HG03108 (cell line): ENCODE measurements around the gene GLRA1.

ENCODE experiments used
- ATAC-seq: cut with Tn5 transposase; IDR thresholded peaks from one replicate; pipeline ENCODE4 v1.9.1; 2021; ENCODE audit warnings: moderate library complexity; ENCODE audit not compliant: unreplicated experiment

The GLRA1 gene

DNA sequence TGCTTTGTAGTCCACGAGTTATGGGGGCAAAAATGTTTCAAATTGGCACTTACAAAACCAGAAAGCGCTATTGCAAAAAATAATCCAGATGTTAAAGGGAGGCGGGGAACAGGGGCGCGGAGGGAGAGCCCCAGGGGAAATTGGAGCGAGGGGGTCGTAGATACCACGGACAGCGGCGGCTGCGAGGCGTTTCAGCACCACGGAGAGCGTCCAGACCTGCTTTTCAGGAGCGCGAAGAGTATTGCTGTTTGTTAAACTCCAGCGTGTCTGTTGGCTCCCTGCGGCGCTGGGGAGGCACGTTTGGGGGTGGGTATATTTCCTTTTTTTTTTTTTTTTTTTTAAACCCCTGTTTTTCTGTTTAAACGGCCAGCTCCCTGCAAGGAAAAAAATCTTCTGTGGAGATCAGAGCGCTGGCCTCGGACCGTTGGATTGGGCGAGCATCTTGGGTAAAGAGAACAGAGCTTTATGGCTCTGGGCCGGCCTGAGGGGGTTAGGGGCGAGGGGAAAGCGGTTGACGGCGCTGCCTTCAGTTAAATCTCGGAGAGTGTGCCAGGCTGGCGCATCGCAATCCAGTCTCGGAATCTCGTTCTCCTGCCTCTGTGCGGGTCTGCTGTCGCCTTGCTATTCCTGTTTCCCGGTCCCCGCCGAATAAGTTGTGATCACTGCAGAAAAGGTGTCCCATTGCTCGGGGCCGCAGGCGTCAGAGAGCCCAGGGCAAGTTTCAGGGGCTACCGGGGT is at the start of gene GLRA1:
Gene GLRA1, minus strand, starts transcription at position 288 of the 738 bp plus-strand sequence. CDS start 302 bp downstream, outside the sequence.
- no peak for ATAC-seq

GRCh38 chr5:151970885-151971284 is 46.2 kb upstream of the GLRA1 start:
- no peak for ATAC-seq

GRCh38 chr5:151967865-151968264 is 43.2 kb upstream of the GLRA1 start:
- ATAC-seq, result no peak

- no peak for ATAC-seq
Observed at GRCh38 chr5:151966046-151966445, 41.4 kb upstream of the GLRA1 start.

- no peak for ATAC-seq
Observed at GRCh38 chr5:151964471-151964870, 39.8 kb upstream of the GLRA1 start.

GRCh38 chr5:151961557-151961956 is 36.9 kb upstream of the GLRA1 start:
- no peak for ATAC-seq

- ATAC-seq, result no peak
Observed at GRCh38 chr5:151958111-151958510, 33.5 kb upstream of the GLRA1 start.

DNA sequence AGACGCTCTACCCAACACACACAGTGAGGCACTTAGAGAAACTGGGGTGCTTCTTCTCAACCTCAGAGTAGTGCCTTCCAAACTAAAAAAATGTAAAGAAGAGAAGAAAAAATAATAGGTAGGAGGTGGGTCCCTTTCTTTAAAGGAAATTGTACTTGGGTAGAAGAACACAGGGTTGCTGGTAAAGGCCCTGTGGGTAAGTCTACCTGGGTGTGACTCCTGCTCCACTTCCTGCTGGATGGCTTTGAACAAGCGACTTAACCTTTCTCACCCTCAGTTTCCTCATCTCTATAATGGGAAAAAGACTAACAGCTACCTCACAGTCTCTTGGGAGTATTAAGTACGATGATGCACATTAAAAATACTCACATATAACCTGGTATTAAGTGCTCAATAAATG is 32.1 kb upstream of the GLRA1 start:
- no peak for ATAC-seq

GRCh38 chr5:151954255-151954654 is 29.6 kb upstream of the GLRA1 start:
- ATAC-seq, result no peak

GRCh38 chr5:151953833-151954232 is 29.2 kb upstream of the GLRA1 start:
- no peak for ATAC-seq

DNA sequence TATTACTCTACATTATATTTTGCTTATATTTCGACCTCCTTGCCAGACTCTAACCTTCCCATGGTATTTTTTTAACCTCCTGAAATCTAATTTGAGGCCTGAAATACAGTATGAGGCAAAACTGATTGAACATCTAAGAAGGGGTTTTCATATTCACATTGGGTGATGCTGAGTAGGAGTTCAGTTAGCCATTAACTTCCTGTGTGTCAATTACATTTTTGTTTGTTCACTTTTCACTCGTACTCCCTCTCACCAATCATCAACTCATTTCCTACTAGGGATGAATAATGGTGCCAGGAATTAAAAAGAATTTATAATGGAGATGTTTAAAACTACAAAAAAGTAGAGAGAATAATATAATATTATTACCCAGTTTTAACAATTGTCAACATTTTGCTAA is 27.6 kb upstream of the GLRA1 start:
- no peak for ATAC-seq

GRCh38 chr5:151950706-151951105 is 26.1 kb upstream of the GLRA1 start:
- ATAC-seq, result no peak

DNA sequence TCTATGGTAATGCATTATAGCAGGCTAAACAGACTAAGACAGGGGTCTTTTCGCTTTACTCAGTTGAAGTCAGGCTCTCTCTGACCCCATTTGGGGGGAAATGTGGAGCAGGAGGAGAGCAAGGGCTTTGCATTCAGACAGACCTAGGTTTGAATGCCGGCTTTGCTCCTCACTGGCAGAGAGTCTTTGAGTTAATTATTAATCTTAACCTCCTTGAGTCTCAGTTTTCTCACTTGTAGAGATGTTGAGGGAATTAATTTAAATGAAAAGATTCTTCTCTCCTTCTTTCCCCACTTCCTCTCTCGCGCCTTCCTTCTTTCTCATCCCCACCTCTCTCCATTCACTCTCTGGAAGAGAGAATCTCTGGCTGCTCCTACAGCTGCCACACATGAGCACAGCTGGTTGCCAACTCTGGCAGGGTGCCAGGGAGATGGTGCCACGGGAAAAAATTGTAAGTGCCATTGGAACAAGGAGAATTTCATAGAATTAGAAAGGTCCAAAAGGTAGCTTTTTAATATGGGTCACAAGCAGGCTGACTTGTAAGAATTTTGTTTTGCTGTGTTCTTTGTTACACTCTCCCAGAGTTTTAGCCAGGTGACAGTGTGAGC is 25.2 kb upstream of the GLRA1 start:
- no peak for ATAC-seq

- no peak for ATAC-seq
Observed at GRCh38 chr5:151949113-151949512, 24.5 kb upstream of the GLRA1 start.

- ATAC-seq, result no peak
Observed at GRCh38 chr5:151947931-151948608, 23.4 kb upstream of the GLRA1 start.

- no peak for ATAC-seq
Observed at GRCh38 chr5:151937851-151938250, 13.2 kb upstream of the GLRA1 start.

- ATAC-seq, result no peak
Observed at GRCh38 chr5:151935135-151935695, 10.6 kb upstream of the GLRA1 start.

- ATAC-seq, result no peak
Observed at GRCh38 chr5:151931260-151931659, 6.6 kb upstream of the GLRA1 start.

GRCh38 chr5:151926188-151926587 is 1.5 kb upstream of the GLRA1 start:
- no peak for ATAC-seq

DNA sequence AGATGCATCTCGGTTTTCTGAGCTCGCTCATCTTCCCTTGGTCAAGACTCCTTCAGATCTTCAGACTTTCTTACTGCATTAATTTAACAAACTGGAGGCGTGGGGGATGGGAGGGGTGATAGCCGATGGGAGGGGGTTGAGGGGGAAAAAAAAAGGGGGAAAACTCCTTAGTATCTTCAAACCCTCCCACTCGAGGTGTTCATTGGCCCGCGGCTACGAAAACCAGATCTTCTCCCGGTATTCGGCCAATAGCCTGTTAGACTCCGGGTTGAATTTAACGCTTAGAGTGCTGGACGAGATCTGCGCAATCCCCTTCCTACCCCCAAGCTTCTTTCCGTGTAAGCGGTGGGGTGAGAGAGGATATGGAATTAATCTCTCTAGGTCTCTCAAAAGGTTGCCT is 689 bp upstream of the GLRA1 start:
- no peak for ATAC-seq

DNA sequence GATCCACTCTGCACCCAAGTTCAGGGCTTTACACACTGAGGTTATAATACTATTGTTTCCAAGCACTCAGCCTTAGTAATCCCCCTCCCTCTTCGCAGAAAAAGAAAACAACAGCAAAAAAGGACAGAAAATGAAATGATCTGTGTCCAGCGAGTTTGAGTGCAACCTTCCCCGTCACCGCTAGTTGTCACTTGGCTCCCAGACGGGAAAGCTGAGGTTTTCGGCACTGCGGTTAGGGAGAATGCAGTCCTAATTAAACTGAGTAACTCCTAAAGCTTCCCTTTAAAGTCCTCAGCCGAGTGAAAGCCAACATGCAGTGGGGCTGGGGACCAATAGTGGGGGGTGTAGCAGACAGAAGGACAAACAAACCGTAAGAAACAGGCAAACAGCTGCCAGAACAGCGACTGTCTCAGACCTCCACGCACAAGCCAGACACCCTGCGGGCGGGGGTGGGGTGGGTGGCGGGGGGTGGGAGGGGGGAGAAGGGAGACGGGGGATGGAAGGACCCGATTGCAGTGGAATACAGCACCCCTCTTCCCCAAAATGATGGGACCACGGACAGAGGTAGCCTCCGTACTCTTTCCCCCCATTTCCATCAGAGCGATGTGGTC is 680 bp downstream of the GLRA1 start:
- ATAC-seq, result no peak
